Effector memory CD4-positive, alpha-beta T cell (primary cell): Measurements from ENCODE around the gene TMEM130.

ENCODE experiments used
- DNase-seq, 3 donors: peaks; one replicate each; pipeline ENCODE4 v3.0.0-alpha.2; 2020
- H3K27ac ChIP-seq: 2 replicates; pipeline ENCODE4 v1.7.0; 2013; ENCODE audit warnings: mild to moderate bottlenecking, low read length, moderate library complexity; ENCODE audit not compliant: insufficient read depth, poor library complexity, severe bottlenecking
- H3K27me3 ChIP-seq: replicated peaks from 2 replicates; pipeline ENCODE4 v1.7.0; 2013; ENCODE audit warnings: mild to moderate bottlenecking, low read length; ENCODE audit not compliant: insufficient read depth, control insufficient read depth, poor library complexity, severe bottlenecking
- H3K36me3 ChIP-seq: 2 replicates; pipeline ENCODE4 v1.7.0; 2013; ENCODE audit warnings: mild to moderate bottlenecking, low read length, moderate library complexity; ENCODE audit not compliant: control insufficient read depth, insufficient read depth
- H3K4me1 ChIP-seq: 2 replicates; pipeline ENCODE4 v1.7.0; 2013; ENCODE audit warnings: low read length, mild to moderate bottlenecking; ENCODE audit not compliant: control insufficient read depth, insufficient read depth, poor library complexity, severe bottlenecking
- H3K4me3 ChIP-seq: 2 replicates; pipeline ENCODE4 v1.7.0; 2013; ENCODE audit warnings: low read length, low read depth, mild to moderate bottlenecking; ENCODE audit not compliant: insufficient read depth, poor library complexity, severe bottlenecking
- H3K9me3 ChIP-seq: 2 replicates; pipeline ENCODE4 v1.7.0; 2013; ENCODE audit warnings: mild to moderate bottlenecking, low read length, moderate library complexity; ENCODE audit not compliant: control insufficient read depth
- total RNA-seq, 3 donors: gene quantifications; one replicate each; lab custom pipeline; 2026; lab: John Stamatoyannopoulos, UW

TMEM130 gene, protein sequence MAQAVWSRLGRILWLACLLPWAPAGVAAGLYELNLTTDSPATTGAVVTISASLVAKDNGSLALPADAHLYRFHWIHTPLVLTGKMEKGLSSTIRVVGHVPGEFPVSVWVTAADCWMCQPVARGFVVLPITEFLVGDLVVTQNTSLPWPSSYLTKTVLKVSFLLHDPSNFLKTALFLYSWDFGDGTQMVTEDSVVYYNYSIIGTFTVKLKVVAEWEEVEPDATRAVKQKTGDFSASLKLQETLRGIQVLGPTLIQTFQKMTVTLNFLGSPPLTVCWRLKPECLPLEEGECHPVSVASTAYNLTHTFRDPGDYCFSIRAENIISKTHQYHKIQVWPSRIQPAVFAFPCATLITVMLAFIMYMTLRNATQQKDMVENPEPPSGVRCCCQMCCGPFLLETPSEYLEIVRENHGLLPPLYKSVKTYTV
- total RNA-seq = 0 reads per million in 3 donors

DNA sequence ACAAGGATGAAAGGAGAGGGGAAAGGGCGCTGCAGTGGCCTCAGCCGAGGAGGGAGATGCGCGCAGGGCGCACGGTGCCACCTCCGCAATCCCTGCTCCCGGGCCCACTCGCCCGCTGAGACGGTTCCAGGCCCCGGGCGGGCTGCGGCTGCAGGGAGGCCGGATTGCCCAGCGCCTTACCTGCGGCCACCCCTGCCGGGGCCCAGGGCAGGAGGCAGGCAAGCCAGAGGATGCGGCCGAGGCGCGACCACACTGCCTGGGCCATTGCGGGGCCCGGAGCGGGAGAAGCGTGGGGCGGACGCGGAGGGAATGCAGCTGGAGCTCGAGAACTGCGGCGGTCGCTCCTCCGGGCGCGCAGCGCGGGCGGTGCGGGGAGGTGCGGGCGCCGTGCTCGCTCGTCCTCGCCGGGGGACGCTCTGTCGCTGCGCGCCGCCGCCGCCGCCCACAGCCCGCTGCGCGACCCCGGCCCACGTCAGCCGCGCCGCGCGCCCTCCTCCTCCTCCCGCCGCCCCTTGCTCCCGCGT lies at the start of gene TMEM130:
TSS of gene TMEM130 (minus strand) at position 418 of the 524 bp plus-strand sequence. CDS start at position 265, 153 bp downstream.
- Histone ChIP-seq H3K36me3 (no peaks in the 10 kb centered on the region), H3K27ac (no peak within 1 kb of the TSS), H3K9me3 (no peaks in the 10 kb centered on the region), H3K4me3 (peak within 1 kb of the TSS; percentile 52), H3K4me1 (peaks cover 12% of the 10 kb centered on the region), H3K27me3 (peaks cover 6% of the 10 kb centered on the region)
- no peak for DNase-seq

DNA sequence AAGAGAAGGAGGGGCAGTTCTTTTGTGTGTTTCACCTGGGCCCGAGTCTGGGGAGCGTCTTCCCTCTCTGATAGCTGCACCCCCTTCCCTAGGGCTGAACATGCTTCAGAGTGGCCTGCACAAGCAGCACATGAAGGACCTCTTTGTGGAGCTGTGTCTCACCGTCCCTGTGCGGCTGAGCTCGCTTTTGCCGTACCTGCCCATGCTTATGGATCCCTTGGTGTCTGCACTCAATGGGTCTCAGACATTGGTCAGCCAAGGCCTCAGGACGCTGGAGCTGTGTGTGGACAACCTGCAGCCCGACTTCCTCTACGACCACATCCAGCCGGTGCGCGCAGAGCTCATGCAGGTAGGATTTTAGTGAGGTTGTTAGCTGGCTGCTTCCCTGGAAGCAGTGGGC lies 47.5 kb upstream of the TMEM130 start:
- H3K27me3 ChIP-seq = no peaks in the 10 kb centered on the region
- H3K9me3 ChIP-seq = no peaks in the 10 kb centered on the region
- DNase-seq = no peak
- H3K4me3 ChIP-seq = no peak overlapping the region
- no peak overlapping the region for H3K27ac ChIP-seq
- H3K4me1 ChIP-seq = no peaks in the 10 kb centered on the region
- peaks cover 82% of the 10 kb centered on the region for H3K36me3 ChIP-seq

DNA sequence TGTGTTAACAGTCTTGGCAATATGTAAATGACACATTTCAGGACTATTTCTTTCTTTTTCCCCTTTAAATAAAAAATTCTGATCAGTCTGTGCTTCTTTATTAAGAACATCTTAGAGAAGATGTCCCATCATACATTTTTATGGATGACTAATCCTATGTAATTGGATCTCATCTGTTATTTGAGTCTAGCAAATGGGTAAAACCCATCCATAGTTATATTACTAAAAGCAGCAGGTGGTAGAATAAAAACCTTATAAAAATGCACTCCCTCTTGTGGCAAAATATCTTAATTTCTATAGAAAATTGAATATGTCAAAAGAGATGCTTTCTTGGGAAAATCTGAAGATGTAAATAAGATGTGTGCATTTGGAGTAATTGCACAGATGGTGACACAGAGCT lies 43.8 kb upstream of the TMEM130 start:
- no peaks in the 10 kb centered on the region for H3K4me1 ChIP-seq
- H3K27me3 ChIP-seq = no peaks in the 10 kb centered on the region
- no peak overlapping the region for H3K27ac ChIP-seq
- no peak for DNase-seq
- peaks cover 76% of the 10 kb centered on the region for H3K36me3 ChIP-seq
- no peaks in the 10 kb centered on the region for H3K9me3 ChIP-seq
- H3K4me3 ChIP-seq = no peak overlapping the region

DNA sequence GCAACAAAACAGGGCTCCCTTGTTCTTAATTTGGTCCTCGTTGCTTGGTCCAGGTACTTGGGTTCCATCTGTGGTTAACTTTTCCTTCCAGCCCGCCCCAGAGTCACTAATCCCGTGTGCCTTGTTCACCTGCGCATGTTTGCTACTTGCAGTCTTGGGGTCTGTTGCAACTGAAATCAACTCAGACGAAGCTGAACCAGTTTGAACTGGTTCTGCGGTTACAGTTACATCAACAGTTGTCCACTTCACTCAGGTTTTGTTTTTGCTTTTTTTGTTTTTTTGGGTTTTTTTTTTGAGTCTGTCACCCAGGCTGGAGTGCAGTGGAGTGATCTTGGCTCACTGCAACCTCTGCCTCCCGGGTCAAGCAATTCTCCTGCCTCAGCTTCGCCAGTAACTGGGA lies 43.2 kb upstream of the TMEM130 start:
- no peak overlapping the region for H3K4me3 ChIP-seq
- no peaks in the 10 kb centered on the region for H3K9me3 ChIP-seq
- no peaks in the 10 kb centered on the region for H3K27me3 ChIP-seq
- H3K27ac ChIP-seq = no peak overlapping the region
- peaks cover 78% of the 10 kb centered on the region for H3K36me3 ChIP-seq
- H3K4me1 ChIP-seq = no peaks in the 10 kb centered on the region
- no peak for DNase-seq

GRCh38 chr7:98911916-98912315 lies 42.1 kb upstream of the TMEM130 start:
- H3K9me3 ChIP-seq = no peaks in the 10 kb centered on the region
- H3K27ac ChIP-seq = no peak overlapping the region
- peaks cover 77% of the 10 kb centered on the region for H3K36me3 ChIP-seq
- no peak overlapping the region for H3K4me3 ChIP-seq
- DNase-seq = no peak
- H3K4me1 ChIP-seq = no peaks in the 10 kb centered on the region
- H3K27me3 ChIP-seq = no peaks in the 10 kb centered on the region

DNA sequence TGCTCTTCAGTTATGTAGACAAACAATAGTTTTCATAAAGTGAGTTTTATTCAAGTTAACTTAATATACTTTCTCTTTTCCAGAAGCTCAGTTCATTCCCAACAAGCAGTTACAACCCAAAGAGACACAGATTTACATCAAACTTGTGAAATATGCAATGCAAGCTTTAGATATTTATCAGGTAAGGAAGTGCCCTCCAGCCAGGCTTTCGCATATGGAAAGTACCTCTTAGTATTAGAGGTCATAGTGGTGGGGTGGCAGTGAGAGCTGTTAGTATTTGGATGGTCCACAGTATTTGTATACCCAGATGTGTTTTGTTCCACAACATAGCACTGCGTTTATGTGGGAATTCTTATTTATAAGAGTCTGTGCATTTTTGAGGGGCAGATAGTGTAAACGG lies 40.6 kb upstream of the TMEM130 start:
- Histone ChIP-seq H3K27me3 (no peaks in the 10 kb centered on the region), H3K27ac (no peak overlapping the region), H3K4me3 (no peak overlapping the region), H3K9me3 (no peaks in the 10 kb centered on the region), H3K36me3 (peaks cover 67% of the 10 kb centered on the region), H3K4me1 (no peaks in the 10 kb centered on the region)
- no peak for DNase-seq

- Histone ChIP-seq H3K4me1 (no peaks in the 10 kb centered on the region), H3K9me3 (no peaks in the 10 kb centered on the region), H3K27me3 (no peaks in the 10 kb centered on the region), H3K4me3 (no peak overlapping the region), H3K36me3 (peaks cover 71% of the 10 kb centered on the region), H3K27ac (no peak overlapping the region)
- DNase-seq = no peak
These were observed 39.7 kb upstream of the TMEM130 start for GRCh38 chr7:98909487-98909886.

- H3K4me1 ChIP-seq = no peaks in the 10 kb centered on the region
- no peaks in the 10 kb centered on the region for H3K9me3 ChIP-seq
- peaks cover 77% of the 10 kb centered on the region for H3K36me3 ChIP-seq
- no peak overlapping the region for H3K27ac ChIP-seq
- H3K4me3 ChIP-seq = no peak overlapping the region
- no peaks in the 10 kb centered on the region for H3K27me3 ChIP-seq
- DNase-seq = no peak
These were observed 38.8 kb upstream of the TMEM130 start for GRCh38 chr7:98908585-98908984.

- Histone ChIP-seq H3K27ac (no peak overlapping the region), H3K9me3 (no peaks in the 10 kb centered on the region), H3K4me1 (no peaks in the 10 kb centered on the region), H3K4me3 (no peak overlapping the region), H3K36me3 (peaks cover 73% of the 10 kb centered on the region), H3K27me3 (no peaks in the 10 kb centered on the region)
- DNase-seq = no peak
These were observed 37.8 kb upstream of the TMEM130 start for GRCh38 chr7:98907570-98907969.

GRCh38 chr7:98903246-98903645 lies 33.4 kb upstream of the TMEM130 start:
- Histone ChIP-seq H3K9me3 (no peaks in the 10 kb centered on the region), H3K36me3 (peaks cover 72% of the 10 kb centered on the region), H3K4me1 (no peaks in the 10 kb centered on the region), H3K4me3 (no peak overlapping the region), H3K27ac (no peak overlapping the region), H3K27me3 (no peaks in the 10 kb centered on the region)
- DNase-seq = no peak
